Spleen (tissue), 7 donors: ENCODE measurements around the gene TRAF4.

Experiments
- POLR2A ChIP-seq, 3 donors: fragments of 450-650 bp; IDR thresholded peaks; one replicate each; pipeline ENCODE4 v1.5.1; 2017; ENCODE audit warnings: antibody characterized with exemption in 3 of 3, mild to moderate bottlenecking in 1 of 3
- TF ChIP-seq, protein P1 (sequence below), 11 experiments: fragments of 200-600 bp in 7 of 11; fragments of 450-650 bp in 4 of 11; sonication (generic) in 4 of 11; IDR thresholded peaks in 8 of 11; conservative IDR thresholded peaks in 3 of 11; 1 replicate in 7 of 11; 2 replicates in 4 of 11; pipeline versions ENCODE4 v1.4.0 to v1.8.0; 2016 to 2021; ENCODE audit warnings: antibody characterized with exemption in 11 of 11, inconsistent platforms in 4 of 11, mild to moderate bottlenecking in 1 of 11
- donor health status: DM: no; HTN: no; CAD: no; lungs with moderate emphysema.
- donor health status: DM: no; HTN: no; CAD: no.
- donor health status: DM: no; HTN: no; CAD: no.

- TF ChIP-seq, protein P1, sequence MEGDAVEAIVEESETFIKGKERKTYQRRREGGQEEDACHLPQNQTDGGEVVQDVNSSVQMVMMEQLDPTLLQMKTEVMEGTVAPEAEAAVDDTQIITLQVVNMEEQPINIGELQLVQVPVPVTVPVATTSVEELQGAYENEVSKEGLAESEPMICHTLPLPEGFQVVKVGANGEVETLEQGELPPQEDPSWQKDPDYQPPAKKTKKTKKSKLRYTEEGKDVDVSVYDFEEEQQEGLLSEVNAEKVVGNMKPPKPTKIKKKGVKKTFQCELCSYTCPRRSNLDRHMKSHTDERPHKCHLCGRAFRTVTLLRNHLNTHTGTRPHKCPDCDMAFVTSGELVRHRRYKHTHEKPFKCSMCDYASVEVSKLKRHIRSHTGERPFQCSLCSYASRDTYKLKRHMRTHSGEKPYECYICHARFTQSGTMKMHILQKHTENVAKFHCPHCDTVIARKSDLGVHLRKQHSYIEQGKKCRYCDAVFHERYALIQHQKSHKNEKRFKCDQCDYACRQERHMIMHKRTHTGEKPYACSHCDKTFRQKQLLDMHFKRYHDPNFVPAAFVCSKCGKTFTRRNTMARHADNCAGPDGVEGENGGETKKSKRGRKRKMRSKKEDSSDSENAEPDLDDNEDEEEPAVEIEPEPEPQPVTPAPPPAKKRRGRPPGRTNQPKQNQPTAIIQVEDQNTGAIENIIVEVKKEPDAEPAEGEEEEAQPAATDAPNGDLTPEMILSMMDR (IDR thresholded peaks at IDR 0.05 in 8 of 11, conservative IDR thresholded peaks at IDR 0.05 in 3 of 11), result peak; percentile 98 to 100 (median 99)
- TF ChIP-seq POLR2A (IDR thresholded peaks at IDR 0.05), result no peak
Observed at GRCh38 chr17:28750178-28751047, 6.6 kb downstream of the TRAF4 start.
